HepG2 (cell line): Measurements from ENCODE around the gene TBL3. TPM values are rescaled to one million over a fixed set of nuclear protein-coding genes. Genes with fewer than 3 reads are reported as not detected.
A peak's percentile ranks its signal among the peaks of the same experiment; 100 is the strongest.

Source experiments
- ARID3A ChIP-seq: IDR thresholded peaks from 2 replicates; pipeline ENCODE4 v1.6.1; 2012; ENCODE audit warnings: low read depth, low read length, improper control_type of control experiment
- CC2D1A ChIP-seq: sonication (generic); formaldehyde crosslinking; IDR thresholded peaks from 2 replicates; pipeline ENCODE4 v1.8.1; 2023; ENCODE audit warnings: mild to moderate bottlenecking, missing genetic modification reagents
- ESRRA ChIP-seq: sonication (generic); formaldehyde crosslinking; IDR thresholded peaks from 2 replicates; pipeline ENCODE4 v1.5.1; 2020; ENCODE audit warnings: mild to moderate bottlenecking, low read depth, missing genetic modification reagents
- JUN ChIP-seq: sonication (generic); formaldehyde crosslinking; IDR thresholded peaks from 2 replicates; pipeline ENCODE4 v1.4.0; 2020; ENCODE audit warnings: mild to moderate bottlenecking, missing genetic modification reagents
- KAT7 ChIP-seq: IDR thresholded peaks from 2 replicates; pipeline ENCODE4 v1.6.1; 2018; ENCODE audit warnings: borderline replicate concordance, missing compliant biosample characterization
- KDM3A ChIP-seq: IDR thresholded peaks from 2 replicates; pipeline ENCODE4 v1.6.1; 2018; ENCODE audit warnings: low read depth, missing compliant biosample characterization
- NCOR1 ChIP-seq: fragments of 200-600 bp; sonication (generic); IDR thresholded peaks from 2 replicates; pipeline ENCODE4 v1.7.0; 2017; ENCODE audit warnings: antibody characterized with exemption, low read length, borderline replicate concordance
- POGZ ChIP-seq: sonication (generic); formaldehyde crosslinking; IDR thresholded peaks from 2 replicates; pipeline ENCODE4 v1.4.0; 2020; ENCODE audit warnings: mild to moderate bottlenecking, missing genetic modification reagents
- RARG ChIP-seq: sonication (generic); formaldehyde crosslinking; IDR thresholded peaks from 2 replicates; pipeline ENCODE4 v1.4.0; 2020; ENCODE audit warnings: low read depth, mild to moderate bottlenecking, missing genetic modification reagents
- RCOR2 ChIP-seq: IDR thresholded peaks from 2 replicates; pipeline ENCODE4 v1.6.1; 2016; ENCODE audit warnings: missing biosample characterization, missing genetic modification reagents
- REL ChIP-seq: sonication (generic); formaldehyde crosslinking; conservative IDR thresholded peaks from 2 replicates; pipeline ENCODE4 v1.8.0; 2022; ENCODE audit warnings: mild to moderate bottlenecking, missing genetic modification reagents, moderate library complexity
- RORA ChIP-seq: sonication (generic); formaldehyde crosslinking; IDR thresholded peaks from 2 replicates; pipeline ENCODE4 v1.5.0; 2020; ENCODE audit warnings: mild to moderate bottlenecking, missing genetic modification reagents, moderate library complexity
- SOX13 ChIP-seq, 3 experiments: fragments of 450-650 bp in 1 of 3; sonication (generic) in 1 of 3; formaldehyde crosslinking in 1 of 3; IDR thresholded peaks in 2 of 3; conservative IDR thresholded peaks in 1 of 3; 2 replicates each; pipeline versions ENCODE4 v1.5.0 to v1.6.1; 2016 to 2020; ENCODE audit warnings: antibody characterized with exemption in 1 of 3, mild to moderate bottlenecking in 1 of 3, missing compliant biosample characterization in 1 of 3, missing genetic modification reagents in 1 of 3, moderate library complexity in 1 of 3
- TOPORS ChIP-seq: sonication (generic); formaldehyde crosslinking; IDR thresholded peaks from 2 replicates; pipeline ENCODE4 v1.8.0; 2023; ENCODE audit warnings: mild to moderate bottlenecking, missing genetic modification reagents
- TP53 ChIP-seq: sonication (generic); formaldehyde crosslinking; conservative IDR thresholded peaks from 2 replicates; pipeline ENCODE4 v1.4.0; 2020; ENCODE audit warnings: missing genetic modification reagents
- TRIM22 ChIP-seq: fragments of 450-650 bp; IDR thresholded peaks from 2 replicates; pipeline ENCODE4 v1.6.1; 2017
- ZBTB38 ChIP-seq: sonication (generic); formaldehyde crosslinking; IDR thresholded peaks from 2 replicates; pipeline ENCODE4 v1.5.1; 2020; ENCODE audit warnings: mild to moderate bottlenecking, missing genetic modification reagents
- ZEB1 ChIP-seq: IDR thresholded peaks from 2 replicates; pipeline ENCODE4 v1.6.1; 2012; ENCODE audit warnings: mild to moderate bottlenecking, low read depth, inconsistent platforms; ENCODE audit not compliant: insufficient replicate concordance
- ZNF329 ChIP-seq: sonication (generic); formaldehyde crosslinking; IDR thresholded peaks from 2 replicates; pipeline ENCODE4 v1.9.0; 2021; ENCODE audit warnings: low read depth, mild to moderate bottlenecking, missing genetic modification reagents
- ZNF563 ChIP-seq: sonication (generic); formaldehyde crosslinking; IDR thresholded peaks from 2 replicates; pipeline ENCODE4 v1.8.0; 2022; ENCODE audit warnings: mild to moderate bottlenecking, moderate library complexity, missing genetic modification reagents
- ZNF768 ChIP-seq: sonication (generic); formaldehyde crosslinking; IDR thresholded peaks from 2 replicates; pipeline ENCODE4 v1.4.0; 2020; ENCODE audit warnings: missing genetic modification reagents
- ZNF775 ChIP-seq: sonication (generic); formaldehyde crosslinking; IDR thresholded peaks from 2 replicates; pipeline ENCODE4 v1.4.0; 2020; ENCODE audit warnings: missing genetic modification reagents, mild to moderate bottlenecking, moderate library complexity, borderline replicate concordance
- polyA plus RNA-seq, 8 experiments: library from polyadenylated mRNA; depleted of rRNA in 3 of 8; stranded (reverse) in 7 of 8; unstranded in 1 of 8; fragments of >200 nt; fragmentation: Illumina TruSeq in 4 of 8; extraction: Trizol in 4 of 8; gene quantifications; 2 replicates each; pipeline versions ENCODE4 v1.2.1 to v1.2.3, GENCODE V29; 2011 to 2016; ENCODE audit warnings: low read depth in 4 of 8, missing spikeins in 1 of 8, mixed read lengths in 1 of 8; ENCODE audit not compliant: insufficient read depth in 1 of 8
- total RNA-seq, 5 experiments: library from RNA; depleted of rRNA; stranded (reverse); fragments of >200 nt; fragmentation: Illumina TruSeq; extraction: Trizol; gene quantifications; 2 replicates each; pipeline ENCODE4 v1.2.3, GENCODE V29; 2016; ENCODE audit warnings: low read depth in 1 of 5
- TF ChIP-seq, protein P1 (sequence below): sonication (generic); formaldehyde crosslinking; IDR thresholded peaks from 2 replicates; pipeline ENCODE4 v1.8.1; 2023; ENCODE audit warnings: mild to moderate bottlenecking, inconsistent platforms, moderate library complexity, missing genetic modification reagents, borderline replicate concordance

The TBL3 gene
- total and polyA plus RNA-seq, 2 of the 13 experiments (the other 11 are each of a cell fraction or from before 2014, with no cell fraction given) = 16.8 to 38.0 TPM

GRCh38 chr16:1959269-1960039 is 12.4 kb upstream of the TBL3 start, which contains the start of gene NDUFB10 (continued):
- peak; percentile 48; the same call in 1 of the 2 replicates for TF ChIP-seq ESRRA (CRISPR knock-in tag)
- no peak for TF ChIP-seq NCOR1
- peak; percentile 50; the same call in 1 of the 2 replicates for TF ChIP-seq POGZ
- TF ChIP-seq RCOR2 (CRISPR knock-in tag) = no peak
- peak; percentile 85 for TF ChIP-seq ZBTB38 (CRISPR knock-in tag)
- TF ChIP-seq ZEB1 = no peak
- 0 out of 2 replicates have a peak, but pooled peaks have one; percentile 17 for TF ChIP-seq SOX13 (IDR thresholded peaks at IDR 0.05)
- TF ChIP-seq SOX13 (CRISPR knock-in tag; conservative IDR thresholded peaks at IDR 0.05 in 1 of 2, IDR thresholded peaks at IDR 0.05 in 1 of 2) = no peak
- no peak for TF ChIP-seq ZNF775 (CRISPR knock-in tag)
- no peak for TF ChIP-seq ARID3A
- TF ChIP-seq TRIM22 = no peak
- peak; percentile 75; the same call in 1 of the 2 replicates for TF ChIP-seq ZNF329 (CRISPR knock-in tag)
- TF ChIP-seq, protein P1, sequence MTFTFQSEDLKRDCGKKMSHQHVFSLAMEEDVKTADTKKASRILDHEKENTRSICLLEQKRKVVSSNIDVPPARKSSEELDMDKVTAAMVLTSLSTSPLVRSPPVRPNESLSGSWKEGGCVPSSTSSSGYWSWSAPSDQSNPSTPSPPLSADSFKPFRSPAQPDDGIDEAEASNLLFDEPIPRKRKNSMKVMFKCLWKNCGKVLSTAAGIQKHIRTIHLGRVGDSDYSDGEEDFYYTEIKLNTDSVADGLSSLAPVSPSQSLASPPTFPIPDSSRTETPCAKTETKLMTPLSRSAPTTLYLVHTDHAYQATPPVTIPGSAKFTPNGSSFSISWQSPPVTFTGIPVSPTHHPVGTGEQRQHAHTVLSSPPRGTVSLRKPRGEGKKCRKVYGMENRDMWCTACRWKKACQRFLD = 0 out of 2 replicates have a peak, but pooled peaks have one; percentile 36
- TF ChIP-seq ZNF768 = peak; percentile 70; the same call in 1 of the 2 replicates
- 0 out of 2 replicates have a peak, but pooled peaks have one; percentile 15 for TF ChIP-seq TP53 (CRISPR knock-in tag)
- TF ChIP-seq REL (CRISPR knock-in tag) = no peak
- TF ChIP-seq ZNF563 (CRISPR knock-in tag) = peak; percentile 81; the same call in 1 of the 2 replicates
- no peak for TF ChIP-seq RARG (CRISPR knock-in tag)
- no peak for TF ChIP-seq CC2D1A (CRISPR knock-in tag)
- no peak; the same call in 1 of the 2 replicates for TF ChIP-seq KDM3A (CRISPR knock-in tag)
- TF ChIP-seq KAT7 (CRISPR knock-in tag) = peak; percentile 89; the same call in 1 of the 2 replicates
- peak; percentile 59; the same call in 1 of the 2 replicates for TF ChIP-seq TOPORS
- TF ChIP-seq JUN = no peak
- no peak for TF ChIP-seq RORA (CRISPR knock-in tag)
